HK-2 (cell line): ENCODE measurements around the gene TSPAN18.

Experiments used
- DNase-seq: peaks from one replicate; pipeline ENCODE4 v3.0.0-alpha.2; 2018; ENCODE audit not compliant: unreplicated experiment

The TSPAN18 gene

DNA sequence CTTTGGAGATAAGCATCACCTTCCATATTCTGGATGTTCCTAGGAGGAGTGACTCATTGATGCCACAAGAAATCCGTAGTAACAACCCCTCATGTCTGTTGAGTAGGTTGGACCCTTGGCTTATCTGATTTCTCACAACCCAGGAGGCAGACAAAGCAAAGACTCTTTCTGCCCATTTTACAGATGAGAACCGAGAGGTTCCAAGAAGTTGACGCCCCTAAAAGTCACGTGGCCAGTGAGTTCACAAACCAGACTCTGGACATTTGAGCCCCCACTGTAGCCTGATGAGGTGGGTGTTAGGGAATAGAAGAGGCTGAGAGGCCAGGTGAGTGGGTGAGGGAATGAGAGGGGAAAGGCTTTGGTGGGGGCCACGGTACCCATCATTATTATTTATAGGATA, 70.3 kb downstream of the TSPAN18 start:
- DNase-seq = no peak

DNA sequence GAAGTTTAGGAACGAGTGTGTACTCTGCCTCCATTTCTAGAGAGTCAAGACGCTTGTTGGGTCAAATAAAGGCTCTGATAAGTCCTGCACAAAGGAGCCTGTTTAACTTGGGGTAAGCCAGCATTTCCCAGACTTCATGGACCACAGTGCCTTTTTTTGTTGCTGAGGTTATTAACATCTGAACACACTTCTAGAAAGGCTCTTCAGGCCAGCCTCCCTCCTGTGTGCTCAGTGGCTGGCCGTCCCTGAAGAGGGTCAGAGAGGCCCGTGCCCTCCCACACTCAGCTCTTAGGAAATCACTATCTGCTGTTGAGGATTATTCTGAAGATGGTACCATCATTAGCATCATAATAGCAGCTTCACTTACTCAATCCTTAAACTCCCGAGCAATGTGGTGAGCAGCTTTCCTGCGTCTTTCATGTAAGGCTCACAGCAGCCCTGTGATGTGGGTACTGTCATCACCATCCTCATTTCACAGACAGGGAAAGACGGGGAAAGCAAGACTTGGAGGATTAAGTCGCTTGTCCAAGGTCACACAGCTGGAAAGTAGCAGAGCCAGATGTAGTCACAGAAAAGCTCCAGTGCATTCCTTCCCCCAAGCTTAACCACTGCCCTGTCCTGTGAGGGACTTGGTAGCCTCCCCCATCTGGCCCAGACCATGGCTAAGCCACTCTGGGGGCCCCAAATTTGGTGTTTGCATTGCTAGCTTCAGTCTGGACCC, 71.3 kb downstream of the TSPAN18 start:
- no peak for DNase-seq

DNA sequence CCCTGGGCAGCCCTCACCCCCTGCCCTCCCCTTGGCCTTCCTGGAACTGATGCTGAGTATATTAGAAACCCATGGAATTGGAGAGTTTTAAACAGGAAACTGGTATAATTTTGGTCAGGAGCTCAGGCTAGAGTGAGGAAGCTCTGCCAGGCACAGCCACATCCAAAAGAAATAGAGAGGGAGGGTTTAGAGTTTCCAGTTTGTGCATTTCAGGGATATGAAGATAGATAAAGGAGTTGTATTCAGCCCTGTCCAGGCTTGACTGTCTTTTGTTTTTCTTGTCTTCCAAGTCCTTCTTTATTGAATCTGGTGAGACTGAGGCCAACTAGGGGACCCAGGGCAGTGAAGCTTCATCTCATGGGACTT, 71.8 kb downstream of the TSPAN18 start:
- DNase-seq = no peak

DNA sequence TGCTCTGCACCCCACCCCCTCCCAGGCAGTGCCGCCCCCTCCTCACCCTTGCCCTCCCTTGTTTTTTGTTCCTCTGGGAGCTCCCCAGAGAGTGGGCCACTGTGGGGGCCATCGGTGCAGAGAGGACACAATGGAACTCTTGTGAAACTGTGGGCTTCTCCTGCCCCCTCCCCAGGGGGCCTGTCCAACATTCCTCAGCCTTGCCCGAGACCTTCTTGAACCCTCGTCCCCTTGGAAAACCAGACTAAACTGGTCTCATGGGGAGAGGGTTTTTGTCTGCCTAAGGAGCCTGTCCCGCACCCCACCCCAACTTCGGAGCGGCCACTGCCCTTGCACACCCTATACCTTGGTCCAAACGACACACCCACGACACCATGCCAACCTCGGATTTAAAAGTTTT, 72.2 kb downstream of the TSPAN18 start:
- no peak for DNase-seq

DNA sequence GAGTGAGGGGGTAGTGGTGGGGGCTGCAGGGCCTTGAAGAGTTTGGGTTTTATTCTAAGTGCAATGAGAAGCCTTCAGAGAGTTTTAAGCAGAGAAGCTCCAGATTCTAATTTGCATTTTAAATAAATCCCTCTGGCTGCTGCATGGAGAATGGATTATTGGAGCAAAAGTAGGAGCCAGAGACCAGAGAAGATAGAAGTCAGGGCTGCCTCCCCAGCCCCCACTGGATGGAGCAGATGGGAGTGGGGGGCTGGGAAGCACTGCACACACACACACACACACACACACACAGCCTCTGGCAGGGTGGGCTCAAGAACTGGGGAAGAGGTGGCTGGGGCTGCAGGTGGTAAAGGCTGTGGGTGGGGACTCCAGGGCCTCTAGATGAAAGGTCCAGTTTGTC, 75.6 kb downstream of the TSPAN18 start:
- DNase-seq = no peak

DNA sequence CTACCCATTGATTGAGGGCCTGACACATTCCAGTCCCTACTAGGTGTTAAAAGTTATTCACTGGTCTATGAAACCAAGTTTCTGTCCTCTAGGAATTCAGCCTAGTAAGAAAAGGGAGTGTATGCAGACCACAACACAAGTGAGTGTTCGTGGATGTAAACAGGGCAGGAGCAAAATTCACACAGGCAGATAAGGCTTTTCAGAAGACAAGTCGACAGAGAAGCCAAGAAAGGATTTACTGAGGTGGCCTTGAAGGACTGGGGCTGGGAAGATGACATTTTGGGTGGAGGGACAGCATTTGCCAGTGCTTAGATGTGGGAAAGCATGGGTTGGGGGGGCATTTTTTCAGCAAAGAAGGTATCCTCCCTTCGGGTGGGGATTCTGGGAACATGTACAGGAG, 76.2 kb downstream of the TSPAN18 start:
- DNase-seq = no peak

DNA sequence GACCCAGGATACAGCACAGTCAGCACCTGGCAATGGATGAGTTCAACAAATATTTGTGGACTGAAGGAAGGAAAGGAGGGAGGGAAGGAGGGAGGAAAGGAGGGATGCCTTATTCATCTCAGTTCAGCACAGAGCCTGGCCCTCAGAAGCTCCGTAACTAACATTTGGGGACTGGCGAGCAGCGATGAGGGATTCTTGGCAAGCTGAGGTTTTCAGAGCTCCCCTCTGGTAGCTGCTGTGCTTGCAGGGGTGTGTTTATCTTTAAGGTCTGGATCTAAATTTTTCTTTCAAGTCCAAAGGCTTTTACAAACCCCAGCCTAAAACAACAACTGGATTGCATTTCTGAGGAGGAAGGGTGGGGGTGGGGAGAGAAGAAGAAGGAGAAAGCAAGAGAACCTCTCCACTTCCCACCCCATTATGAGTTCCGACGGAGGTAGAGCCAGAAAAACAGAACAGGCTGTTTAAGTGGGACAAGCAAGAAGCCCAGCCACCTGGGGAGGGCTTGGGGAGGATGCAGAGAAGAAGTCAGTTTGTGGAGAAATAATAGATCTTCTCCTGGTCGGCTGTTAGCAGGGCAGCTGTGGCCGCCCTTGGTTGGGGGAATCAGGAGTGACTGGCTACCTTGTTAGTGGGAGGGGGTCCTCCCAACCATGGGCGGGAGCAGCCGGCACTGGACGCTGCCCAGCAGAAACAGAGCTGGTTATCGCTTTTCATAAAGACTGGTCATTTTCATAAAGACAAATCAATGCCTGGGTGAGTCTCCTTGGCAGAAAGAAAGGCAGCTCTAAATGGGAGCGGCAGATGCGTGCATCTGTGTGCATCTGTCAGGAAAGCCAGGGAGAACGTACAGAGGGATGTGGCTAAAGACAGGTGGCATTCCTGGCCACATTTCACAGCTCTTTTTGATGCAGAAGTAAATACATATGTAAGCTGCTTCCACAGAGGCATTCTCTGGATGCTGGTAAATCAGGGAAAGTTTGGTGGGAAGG, 78.0 kb downstream of the TSPAN18 start:
- no peak for DNase-seq

DNA sequence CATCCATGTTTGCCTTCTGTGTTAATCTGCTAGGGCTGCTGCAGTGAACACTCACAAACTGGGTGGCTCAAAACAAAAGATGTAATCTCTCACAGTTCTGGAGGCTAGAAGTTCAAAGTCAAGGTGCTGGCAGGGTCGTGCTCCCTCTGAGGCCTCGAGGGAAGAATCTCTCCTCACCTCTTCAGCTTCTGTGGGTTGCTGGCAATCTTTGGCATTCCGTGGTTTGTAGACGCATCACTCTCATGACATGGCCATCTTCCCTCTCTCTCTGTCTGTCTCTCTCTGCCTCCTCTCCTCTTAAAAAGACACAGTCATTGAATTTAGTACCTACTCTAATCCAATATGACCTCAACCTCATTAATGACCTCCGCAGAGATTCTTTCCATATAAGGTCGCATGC, 78.8 kb downstream of the TSPAN18 start:
- peak; percentile 1 for DNase-seq

DNA sequence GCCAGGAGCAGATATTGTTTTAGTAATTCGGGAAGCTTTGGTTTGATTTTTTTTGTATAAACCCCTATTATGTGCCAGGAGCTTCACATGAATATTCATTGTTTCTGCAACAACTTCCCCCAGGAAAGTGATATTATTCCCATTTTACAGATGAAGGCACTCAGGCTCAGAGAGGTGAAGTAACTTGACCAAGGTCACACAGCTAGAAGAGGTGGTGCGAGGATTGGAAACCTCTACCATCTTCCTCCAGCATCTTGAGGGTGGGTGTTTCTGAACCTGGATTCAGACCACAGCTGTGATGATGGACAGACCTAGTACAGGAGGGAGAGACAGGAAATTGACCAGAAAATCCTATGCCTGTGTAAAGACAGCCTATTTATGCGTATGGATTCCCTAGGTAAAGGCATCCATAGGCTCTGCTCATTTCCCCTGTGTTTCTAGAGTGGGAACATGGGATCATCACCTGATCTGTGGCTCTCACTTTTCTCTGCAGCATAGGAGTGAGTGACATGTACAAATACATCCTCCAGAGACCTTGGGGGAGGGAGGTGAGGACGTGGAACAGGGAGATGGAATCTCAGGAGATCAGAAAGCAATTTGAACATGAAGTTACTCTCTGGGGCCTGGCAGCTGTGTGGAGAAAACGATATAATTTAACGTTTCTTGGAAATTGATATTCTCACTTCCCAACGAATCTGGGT, 81.4 kb downstream of the TSPAN18 start:
- no peak for DNase-seq

DNA sequence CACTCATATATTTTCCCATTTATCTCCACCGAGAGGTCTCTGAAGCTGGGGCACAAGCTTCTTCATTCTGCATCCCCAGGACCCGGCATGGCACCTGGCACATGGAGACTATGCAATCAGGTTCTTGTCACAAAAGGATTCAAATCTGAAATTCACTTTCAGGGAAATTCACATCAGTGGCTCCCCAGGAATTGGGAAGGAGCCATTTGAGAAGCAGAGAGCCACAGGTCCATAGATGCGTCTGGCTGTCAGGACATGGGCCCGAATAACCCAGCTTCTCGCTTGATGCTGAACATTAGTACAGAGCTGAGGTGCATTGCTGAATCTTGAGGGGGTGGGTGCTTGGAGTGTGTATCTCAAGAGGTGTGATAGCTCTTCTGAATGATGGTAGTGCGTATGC, 82.5 kb downstream of the TSPAN18 start:
- no peak for DNase-seq

DNA sequence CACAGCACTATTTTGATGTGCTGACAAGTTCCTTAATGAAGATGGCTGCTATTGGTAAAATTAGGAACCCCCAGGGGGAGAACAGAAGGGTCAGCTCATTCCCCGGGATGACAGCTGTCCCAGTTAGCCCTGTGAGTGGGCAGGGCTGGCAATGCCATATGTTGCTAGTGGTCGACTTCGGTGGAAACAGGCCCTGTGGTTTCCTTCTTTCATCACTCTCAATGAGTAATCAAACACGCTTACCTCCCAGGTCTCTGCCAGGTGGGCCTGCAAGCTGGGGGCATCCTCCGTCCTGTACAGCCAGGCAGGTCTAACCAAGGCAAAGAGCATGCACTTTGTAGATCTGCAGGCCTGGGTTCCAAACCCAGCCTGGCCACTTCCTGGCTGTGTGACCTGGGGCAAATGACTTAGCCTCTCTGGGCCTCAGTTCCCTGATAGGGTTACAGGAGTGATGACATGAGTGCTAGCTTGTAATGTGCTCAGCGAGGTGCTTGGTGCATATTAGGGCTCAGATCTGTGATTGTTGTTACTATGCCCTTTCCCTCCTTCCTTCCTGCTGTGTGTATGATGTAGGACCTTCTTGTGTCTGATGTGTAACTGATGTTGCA, 85.2 kb downstream of the TSPAN18 start:
- DNase-seq = no peak

DNA sequence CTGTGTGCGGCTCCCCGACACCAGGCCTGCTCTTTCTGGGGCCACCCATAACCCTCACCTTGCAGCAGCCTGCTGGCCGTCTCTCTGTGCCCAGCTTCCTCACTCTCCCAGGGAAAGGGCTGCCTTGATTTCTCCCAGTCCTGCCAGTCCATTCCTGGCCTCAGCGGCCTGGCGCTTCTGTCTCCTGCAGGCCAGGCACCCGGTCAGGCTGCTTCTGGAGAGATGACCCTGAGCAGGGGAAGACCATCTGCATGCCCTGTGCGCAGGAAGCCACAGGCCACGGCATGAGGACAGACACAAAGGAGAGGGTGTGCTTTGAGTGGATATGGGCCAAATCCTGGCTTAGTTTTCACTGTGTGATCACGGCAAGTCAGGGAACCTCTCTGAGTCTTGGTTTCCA, 86.2 kb downstream of the TSPAN18 start:
- DNase-seq = no peak

DNA sequence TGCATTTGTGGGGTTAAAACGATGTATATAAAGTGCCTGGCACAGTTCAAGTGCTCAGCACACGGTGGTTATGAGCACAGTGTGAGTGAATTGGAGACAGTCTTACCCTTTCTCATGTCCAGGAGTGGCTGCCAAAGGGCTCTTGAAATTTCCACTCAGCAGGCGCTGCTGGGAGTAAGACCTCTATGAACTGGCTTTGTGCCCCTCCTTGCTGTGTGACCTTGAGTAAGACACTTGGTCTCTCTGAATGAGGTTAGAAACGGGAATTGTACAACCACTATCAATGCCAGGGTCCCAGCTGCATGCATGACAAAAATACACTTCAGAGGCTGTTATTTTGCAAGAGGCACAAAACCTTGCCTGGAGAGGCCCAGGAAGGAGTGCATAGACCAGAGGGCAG, 86.6 kb downstream of the TSPAN18 start:
- DNase-seq = no peak

DNA sequence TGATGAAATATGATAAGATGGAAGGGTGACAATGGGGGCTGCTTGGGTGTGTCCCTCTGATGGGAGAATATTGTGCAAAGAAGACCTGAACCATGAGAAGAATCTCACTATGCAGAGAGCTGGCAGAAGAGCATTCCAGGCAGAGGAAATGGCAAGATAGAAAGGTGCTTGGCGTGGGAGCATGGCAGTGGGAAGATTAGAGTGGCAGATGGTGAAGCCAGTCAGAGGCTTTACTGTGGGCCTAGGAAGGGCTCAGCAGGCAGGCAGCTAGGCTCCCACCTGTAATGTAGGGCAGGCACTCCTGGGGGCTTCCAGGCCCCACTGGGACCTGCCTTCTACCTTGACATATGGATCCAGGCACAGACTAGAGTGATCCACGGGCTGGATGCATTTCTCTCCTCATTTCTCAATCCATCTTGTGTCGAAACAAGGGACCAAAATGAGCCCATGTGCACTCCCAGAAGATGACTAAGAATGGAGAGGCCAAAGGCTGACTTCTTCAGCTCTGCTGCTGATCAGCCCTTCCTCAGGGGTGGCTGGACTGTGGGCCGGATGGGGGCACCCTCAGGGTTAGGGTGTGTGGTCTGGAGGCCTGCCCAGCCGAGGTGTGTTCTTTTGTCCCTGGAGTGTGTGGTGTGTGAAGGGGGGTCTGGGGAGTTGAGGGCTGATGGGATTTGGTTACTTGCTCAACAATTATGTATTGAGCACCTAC, 88.3 kb downstream of the TSPAN18 start:
- no peak for DNase-seq

DNA sequence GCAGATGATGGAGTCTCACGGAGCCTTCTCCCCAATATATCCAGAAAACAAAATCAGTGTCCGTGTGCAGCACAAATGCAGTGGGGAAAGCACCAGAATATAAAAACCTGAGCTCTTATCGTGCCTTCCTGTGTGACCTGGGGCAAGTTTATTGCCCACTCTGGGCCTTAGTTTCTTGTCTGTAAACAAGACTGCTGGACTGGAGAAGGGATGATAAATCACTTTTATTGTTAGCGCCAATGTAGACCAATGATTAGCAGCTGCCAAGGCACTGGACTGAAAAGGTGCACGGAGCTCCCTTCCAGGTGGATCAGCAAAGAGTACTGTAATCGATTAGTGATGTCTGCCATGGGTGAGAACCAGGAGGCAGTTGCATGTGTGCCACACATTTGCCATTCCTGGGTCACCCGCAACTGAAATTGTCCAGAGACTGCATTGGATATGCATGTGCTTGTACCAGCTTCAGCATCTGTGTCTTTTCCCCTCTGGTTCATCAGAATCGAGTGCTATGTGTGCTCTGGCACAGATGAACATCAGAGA, 89.2 kb downstream of the TSPAN18 start:
- DNase-seq = no peak

DNA sequence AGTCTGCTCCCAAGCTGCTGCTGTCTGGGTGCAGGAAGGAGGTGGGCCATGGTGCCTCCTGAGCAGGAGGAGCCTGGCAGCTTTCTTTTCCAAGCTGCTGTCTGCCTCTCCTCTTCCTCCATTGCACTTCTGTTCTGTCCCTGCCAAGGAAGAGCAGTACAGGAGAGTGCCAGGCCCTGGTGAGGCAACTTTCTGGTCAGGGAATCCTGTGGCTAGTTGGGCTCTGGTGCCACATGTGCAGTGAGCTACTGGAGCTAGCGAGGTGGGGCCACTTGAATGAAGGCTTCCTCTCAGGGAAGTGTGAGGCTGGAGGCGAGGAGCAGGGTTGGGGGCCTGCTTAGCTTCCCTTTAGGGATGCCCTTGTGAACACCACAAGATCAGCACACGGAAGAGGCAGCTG, 90.0 kb downstream of the TSPAN18 start:
- DNase-seq = no peak

DNA sequence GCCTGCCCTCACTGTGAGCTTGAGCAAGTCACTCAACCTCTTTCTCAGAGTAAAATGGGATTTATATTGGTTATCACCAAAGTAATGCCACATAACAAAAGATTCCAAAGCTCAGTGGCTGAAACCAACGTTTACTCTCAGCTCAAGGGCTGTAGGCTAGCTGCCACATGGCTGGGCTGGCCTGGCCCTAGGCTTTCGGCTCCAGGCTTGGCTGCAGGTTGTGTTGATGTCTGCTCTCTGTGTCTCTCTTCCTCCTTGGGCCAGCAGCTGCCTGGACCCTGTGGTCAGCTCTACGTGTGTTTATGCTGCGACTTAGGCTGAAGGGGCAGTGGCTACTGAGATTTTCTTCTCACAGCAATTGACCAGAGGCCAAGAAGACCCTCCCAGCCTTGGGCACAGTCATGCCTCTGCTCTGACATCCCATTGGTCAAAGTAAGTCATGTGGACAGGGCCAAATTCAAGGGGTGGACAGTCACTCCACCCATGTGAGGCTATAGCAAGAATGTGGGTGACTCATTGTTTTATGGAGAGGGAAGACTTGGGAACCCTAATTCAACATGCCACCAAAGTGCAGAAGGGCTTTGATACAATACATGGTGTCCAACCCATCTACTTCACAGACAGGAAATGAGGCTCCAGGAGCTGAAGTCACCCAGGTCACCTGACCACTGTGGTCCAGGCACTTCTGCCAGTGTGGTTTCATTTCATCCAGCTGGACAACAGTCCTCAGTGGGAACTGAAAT, 90.6 kb downstream of the TSPAN18 start:
- DNase-seq = no peak

DNA sequence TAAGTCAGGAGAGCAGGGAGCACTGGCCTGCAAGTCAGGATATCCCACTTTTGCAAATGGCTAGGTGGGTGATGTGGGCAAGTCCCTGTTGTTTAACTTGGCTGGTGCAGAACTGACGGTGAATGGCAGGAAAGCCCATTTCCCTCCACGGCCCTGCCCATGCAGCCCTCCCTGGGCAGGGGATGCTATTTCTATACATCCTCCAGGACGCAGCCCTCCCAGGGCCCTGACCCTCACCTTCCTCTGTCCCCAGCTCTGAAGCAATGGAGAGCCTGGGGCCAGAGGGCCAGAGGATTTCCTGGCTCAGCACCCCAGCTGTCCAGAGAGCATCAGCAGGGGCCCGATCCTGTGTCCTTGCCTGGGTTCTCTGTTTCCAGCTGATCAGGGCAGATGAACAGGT, 91.3 kb downstream of the TSPAN18 start:
- no peak for DNase-seq

DNA sequence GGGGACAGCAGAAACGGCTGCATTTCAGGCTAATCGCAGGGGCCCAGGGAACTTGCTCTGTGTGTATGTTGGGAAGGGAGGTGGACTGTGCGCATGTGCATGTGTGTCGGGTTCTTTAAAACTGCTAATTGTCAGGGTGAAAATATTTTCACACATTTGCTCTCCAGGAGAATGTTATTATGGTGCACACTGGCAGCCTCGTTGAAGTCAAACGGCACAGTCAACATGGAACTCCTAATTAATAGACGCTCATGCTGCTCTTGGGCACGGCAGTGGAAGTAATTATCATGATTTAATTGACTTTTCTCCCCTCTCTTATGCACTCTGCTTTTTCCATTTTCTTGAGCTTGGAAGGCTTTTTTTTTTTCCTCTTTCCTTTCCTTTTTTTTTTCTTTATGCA, 92.6 kb downstream of the TSPAN18 start:
- no peak for DNase-seq

DNA sequence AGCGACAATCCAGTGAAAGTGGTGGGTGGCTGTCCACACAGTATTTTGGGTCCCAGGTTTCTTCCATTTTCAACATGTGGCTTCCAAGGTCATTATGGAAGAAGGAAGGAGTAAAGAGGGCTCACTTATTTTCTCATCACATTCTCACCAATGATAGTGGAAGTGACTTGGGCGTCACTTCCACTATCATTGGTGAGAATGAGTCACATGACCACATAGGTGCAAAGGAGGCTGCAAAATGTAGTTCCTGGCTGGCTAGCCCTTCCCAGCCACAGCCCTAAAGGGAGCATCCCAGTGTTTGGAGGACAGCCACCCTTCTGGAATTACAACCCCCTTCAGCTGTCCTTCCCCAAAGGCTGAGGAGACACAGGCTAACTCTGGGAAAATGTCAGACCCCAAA, 95.6 kb downstream of the TSPAN18 start:
- DNase-seq = no peak

DNA sequence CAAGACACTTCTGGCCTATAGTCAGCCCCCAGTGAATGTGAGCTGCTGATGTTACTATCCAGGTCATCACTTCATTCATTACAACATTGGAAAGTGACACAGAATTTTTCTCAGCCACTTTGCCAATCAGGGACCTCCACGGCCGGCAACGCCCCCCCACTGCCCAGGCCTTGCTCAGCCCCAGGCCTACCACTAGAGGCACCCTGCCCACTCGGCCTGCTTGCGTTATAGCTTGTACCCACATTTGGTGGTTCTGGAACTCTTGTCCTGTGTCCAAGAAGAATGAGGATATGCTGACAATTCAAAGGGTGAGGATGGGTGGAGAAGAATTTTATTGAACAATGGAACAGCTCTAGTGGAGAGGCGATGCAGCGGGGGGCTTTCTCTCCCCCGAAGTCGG, 96.2 kb downstream of the TSPAN18 start:
- no peak for DNase-seq
